Ishikawa (cell line): ENCODE measurements around the gene SLC26A8.

Experiments used
- CEBPB ChIP-seq: IDR thresholded peaks from 2 replicates; pipeline ENCODE4 v1.6.1; 2012
- CREB1 ChIP-seq: IDR thresholded peaks from 2 replicates; pipeline ENCODE4 v1.6.1; 2012; ENCODE audit warnings: low read depth
- EGR1 ChIP-seq: IDR thresholded peaks from 2 replicates; pipeline ENCODE4 v1.6.1; 2012
- EP300 ChIP-seq: IDR thresholded peaks from 2 replicates; pipeline ENCODE4 v1.6.1; 2012; ENCODE audit warnings: borderline replicate concordance
- FOXM1 ChIP-seq: IDR thresholded peaks from 2 replicates; pipeline ENCODE4 v1.6.1; 2012; ENCODE audit warnings: low read depth, borderline replicate concordance
- MAX ChIP-seq: IDR thresholded peaks from 2 replicates; pipeline ENCODE4 v1.6.1; 2012
- NFIC ChIP-seq: IDR thresholded peaks from 2 replicates; pipeline ENCODE4 v1.6.1; 2012
- RAD21 ChIP-seq: IDR thresholded peaks from 2 replicates; pipeline ENCODE4 v1.6.1; 2012; ENCODE audit warnings: low read depth
- REST ChIP-seq: IDR thresholded peaks from 2 replicates; pipeline ENCODE4 v1.6.1; 2012; ENCODE audit warnings: low read depth, mild to moderate bottlenecking
- TAF1 ChIP-seq: IDR thresholded peaks from 2 replicates; pipeline ENCODE4 v1.6.1; 2012; ENCODE audit warnings: low read depth, mild to moderate bottlenecking
- TCF12 ChIP-seq: IDR thresholded peaks from 2 replicates; pipeline ENCODE4 v1.6.1; 2012; ENCODE audit warnings: low read depth
- TEAD4 ChIP-seq: IDR thresholded peaks from 2 replicates; pipeline ENCODE4 v1.6.1; 2012
- USF1 ChIP-seq: IDR thresholded peaks from 2 replicates; pipeline ENCODE4 v1.6.1; 2012
- YY1 ChIP-seq: IDR thresholded peaks from 2 replicates; pipeline ENCODE4 v1.6.1; 2012; ENCODE audit warnings: low read depth
- ZBTB7A ChIP-seq: IDR thresholded peaks from 2 replicates; pipeline ENCODE4 v1.6.1; 2012; ENCODE audit warnings: low read depth

The SLC26A8 gene

GRCh38 chr6:36023996-36024795 is at the start of gene SLC26A8:
TSS of gene SLC26A8 (minus strand) at chr6:36024641. CDS start at chr6:36019707, 4,934 bp downstream.
- no peak for TF ChIP-seq CEBPB
- no peak for TF ChIP-seq REST
- TF ChIP-seq ZBTB7A, result no peak
- TF ChIP-seq NFIC, result no peak
- TF ChIP-seq FOXM1, result no peak
- TF ChIP-seq RAD21, result no peak
- TF ChIP-seq USF1, result no peak
- no peak for TF ChIP-seq TEAD4
- no peak for TF ChIP-seq CREB1

- TF ChIP-seq TAF1 (no peak), TEAD4 (no peak), MAX (no peak), RAD21 (no peak), EP300 (no peak), USF1 (no peak), TCF12 (no peak), CEBPB (no peak), YY1 (no peak), ZBTB7A (no peak), REST (no peak), FOXM1 (no peak)
Observed at GRCh38 chr6:36073587-36073986, 49.1 kb upstream of the SLC26A8 start.

- no peak for TF ChIP-seq RAD21
Observed at GRCh38 chr6:36072681-36073080, 48.2 kb upstream of the SLC26A8 start.

GRCh38 chr6:36071714-36072113 is 47.3 kb upstream of the SLC26A8 start:
- TF ChIP-seq EGR1 (no peak), TAF1 (no peak), RAD21 (no peak)

GRCh38 chr6:36071281-36071680 is 46.8 kb upstream of the SLC26A8 start:
- TF ChIP-seq CEBPB (no peak), NFIC (no peak), REST (no peak), EGR1 (no peak)

GRCh38 chr6:36070252-36070651 is 45.8 kb upstream of the SLC26A8 start:
- no peak for TF ChIP-seq TEAD4
- no peak for TF ChIP-seq YY1
- TF ChIP-seq RAD21, result no peak
